ENCODE measurements around the gene CYP24A1.

The CYP24A1 gene

GRCh38 chr20:54165803-54166202 lies 8.0 kb downstream of the CYP24A1 start:
- no peak for TF ChIP-seq CTCF (IDR thresholded peaks at IDR 0.05; ENCODE audit: extremely low read depth, missing control alignments)
- DNase-seq (ENCODE audit: low spot score): no peak

GRCh38 chr20:54165014-54165413 lies 8.8 kb downstream of the CYP24A1 start:
- TF ChIP-seq CTCF (IDR thresholded peaks at IDR 0.05; ENCODE audit: extremely low read depth, missing control alignments): no peak
- no peak for DNase-seq (ENCODE audit: low spot score)

- no peak for TF ChIP-seq CTCF (IDR thresholded peaks at IDR 0.05; ENCODE audit: extremely low read depth, missing control alignments)
- DNase-seq (ENCODE audit: low spot score): no peak
These were observed 10.4 kb downstream of the CYP24A1 start for GRCh38 chr20:54163402-54163801.

GRCh38 chr20:54162378-54163009 lies 11.3 kb downstream of the CYP24A1 start:
- no peak for TF ChIP-seq CTCF (IDR thresholded peaks at IDR 0.05; ENCODE audit: extremely low read depth, missing control alignments)

GRCh38 chr20:54161821-54162149 lies 12.0 kb downstream of the CYP24A1 start:
- no peak for TF ChIP-seq CTCF (IDR thresholded peaks at IDR 0.05; ENCODE audit: extremely low read depth, missing control alignments)
- no peak for DNase-seq (ENCODE audit: low spot score)

More at GRCh38 chr20:54162378-54163009, 11.3 kb downstream of the CYP24A1 start:
- DNase-seq (ENCODE audit: low spot score): no peak

- no peak for TF ChIP-seq CTCF (IDR thresholded peaks at IDR 0.05; ENCODE audit: extremely low read depth, missing control alignments)
- DNase-seq (ENCODE audit: low spot score): no peak
These were observed 12.6 kb downstream of the CYP24A1 start for GRCh38 chr20:54161008-54161820.

Data from GM20000 (cell line).